Naive thymus-derived CD8-positive, alpha-beta T cell (primary cell): Measurements from ENCODE around the gene CSNK1G2. TPM values are rescaled to one million over a fixed set of nuclear protein-coding genes. Genes with fewer than 3 reads are reported as not detected.

ENCODE experiments used
- ATAC-seq, 2 donors: fragments of 150-1000 bp; cut with Tn5 transposase in 1 of 2; sonication (Bioruptor Pico), chemical (Tn5 transposase) in 1 of 2; 1 replicate in 1 of 2; 2 replicates in 1 of 2; pipeline ENCODE4 v1.10.0; 2021; ENCODE audit warnings: mild to moderate bottlenecking in 2 of 2, moderate library complexity in 2 of 2
- POLR2A ChIA-PET: fragments of 350-600 bp; sonication (Branson Sonifier 250); formaldehyde crosslinking; loops from one replicate; lab custom pipeline; 2021; ENCODE audit warnings: antibody characterized with exemption; lab: Charles Lee
- DNase-seq, 10 donors: peaks; one replicate each; pipeline versions ENCODE4 v3.0.0 to v3.0.0-alpha.2; 2020 to 2022
- H3K27ac Mint-ChIP-seq, 10 donors: one replicate each; pipeline ENCODE4 v1.8.0; 2020 to 2022; ENCODE audit warnings: mild to moderate bottlenecking in 10 of 10, mixed read lengths in 10 of 10, moderate library complexity in 4 of 10, inconsistent platforms in 1 of 10
- H3K27me3 Mint-ChIP-seq, 5 donors: one replicate each; pipeline ENCODE4 v1.8.0; 2021 to 2022; ENCODE audit warnings: mixed read lengths in 5 of 5
- H3K36me3 Mint-ChIP-seq, 3 donors: one replicate each; pipeline ENCODE4 v1.8.0; 2020 to 2022; ENCODE audit warnings: mixed read lengths in 3 of 3, mild to moderate bottlenecking in 2 of 3, inconsistent platforms in 1 of 3
- H3K4me1 Mint-ChIP-seq, 4 donors: one replicate each; pipeline ENCODE4 v1.8.0; 2021 to 2022; ENCODE audit warnings: mixed read lengths in 4 of 4
- H3K4me3 Mint-ChIP-seq, 10 donors: one replicate each; pipeline ENCODE4 v1.8.0; 2020 to 2022; ENCODE audit warnings: mild to moderate bottlenecking in 10 of 10, mixed read lengths in 10 of 10, moderate library complexity in 6 of 10, inconsistent platforms in 1 of 10
- H3K9me3 Mint-ChIP-seq, 9 donors: one replicate each; pipeline ENCODE4 v1.8.0; 2020 to 2022; ENCODE audit warnings: mixed read lengths in 9 of 9, mild to moderate bottlenecking in 3 of 9, inconsistent platforms in 1 of 9, moderate library complexity in 1 of 9
- polyA plus RNA-seq, 3 donors: library from polyadenylated mRNA; unstranded; fragments of 300-500 nt; fragmentation: Illumina TruSeq; gene quantifications; one replicate each; pipeline ENCODE4 v1.2.3, GENCODE V29; 2021
- total RNA-seq, 8 experiments: library from RNA in 2 of 8; stranded (reverse) in 2 of 8; gene quantifications; one replicate each; pipeline ENCODE4 v1.2.3 and lab custom pipeline; 2021 to 2026

The CSNK1G2 gene
- total and polyA plus RNA-seq, 5 experiments from 2014 or later, result 25.4 to 175 (median 67.6) TPM

DNA sequence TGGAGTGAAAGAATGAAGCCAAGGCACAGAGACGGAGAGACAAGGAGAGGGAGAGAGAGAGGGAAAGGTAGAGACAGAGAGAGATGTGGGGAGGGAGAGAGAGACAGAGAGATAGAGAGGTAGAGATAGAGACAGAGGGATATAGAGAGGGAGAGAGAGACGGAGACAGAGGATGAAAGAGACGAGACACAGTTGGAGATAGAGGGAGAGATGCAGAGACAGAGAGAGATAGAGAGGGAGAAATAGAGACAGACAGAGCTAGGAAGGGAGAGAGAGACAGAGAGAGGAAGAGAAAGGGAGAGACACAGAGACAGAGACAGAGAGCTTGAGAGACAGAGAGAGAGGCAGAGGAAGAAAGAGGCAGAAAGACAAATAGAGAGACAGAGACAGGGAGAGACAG is 4.5 kb upstream of the CSNK1G2 start:
- Mint-ChIP-seq H3K9me3 (peaks cover 0 to 4% (median 0%) of the 10 kb centered on the region in 9 donors), H3K4me1 (peaks cover 17 to 36% (median 23%) of the 10 kb centered on the region in 4 donors), H3K36me3 (peaks cover 0 to 3% (median 0%) of the 10 kb centered on the region in 3 donors), H3K27ac (peak overlapping the region in 8 of 10 donors; percentile 20 to 92 (median 68)), H3K4me3 (no peak overlapping the region), H3K27me3 (no peaks in the 10 kb centered on the region)
- no peak for ATAC-seq
- POLR2A ChIA-PET, result interaction anchor here (0.8 to 2.0 kb wide), 3 partner anchors 32 to 72 kb away, joined by 3 to 4 read pairs (median 3); no protein-coding TSS in a partner anchor
- no peak for DNase-seq

DNA sequence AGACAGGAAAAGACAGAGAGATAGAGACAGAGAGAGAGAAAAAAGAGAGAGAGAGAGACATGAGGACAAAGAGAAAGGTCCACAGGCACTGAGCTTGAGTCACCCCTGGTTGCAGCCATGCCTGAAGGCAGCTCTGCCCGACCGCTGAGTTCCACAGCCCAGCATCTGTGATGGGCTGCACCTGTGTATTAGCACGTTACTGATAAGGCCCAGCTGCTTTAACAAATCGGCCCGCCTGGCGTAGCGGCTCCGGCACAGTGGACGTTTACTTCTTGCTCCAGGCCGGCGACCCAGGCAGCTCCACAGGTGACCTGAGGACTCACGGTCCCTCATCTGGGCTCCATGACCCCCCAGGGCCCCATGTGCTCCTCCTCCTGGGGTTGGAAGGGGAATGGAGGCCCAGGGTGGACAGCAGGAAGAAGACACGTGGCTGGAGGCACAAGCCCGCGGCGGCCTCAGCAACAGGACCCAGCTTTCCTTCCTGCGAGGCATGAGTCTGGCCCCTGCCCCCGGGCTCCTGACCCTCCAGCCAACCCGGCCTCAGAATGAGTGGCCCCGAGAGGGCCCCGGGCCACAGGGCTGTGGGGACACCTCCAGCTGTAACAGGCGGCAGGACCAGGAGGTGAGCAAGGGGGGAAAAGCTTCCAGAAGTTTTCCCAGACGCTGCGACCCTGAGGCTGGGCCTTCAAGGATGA is 3.9 kb upstream of the CSNK1G2 start:
- POLR2A ChIA-PET, result interaction anchor here (0.8 to 2.0 kb wide), 3 partner anchors 33 to 72 kb away, joined by 3 to 4 read pairs (median 3); no protein-coding TSS in a partner anchor
- H3K4me3 Mint-ChIP-seq, result no peak overlapping the region
- H3K4me1 Mint-ChIP-seq, result peaks cover 17 to 33% (median 23%) of the 10 kb centered on the region in 4 donors
- H3K9me3 Mint-ChIP-seq, result peaks cover 0 to 4% (median 0%) of the 10 kb centered on the region in 9 donors
- no peaks in the 10 kb centered on the region for H3K27me3 Mint-ChIP-seq
- ATAC-seq (no peak), DNase-seq (no peak)
- peak overlapping the region in 8 of 10 donors; percentile 20 to 94 (median 82) for H3K27ac Mint-ChIP-seq
- peaks cover 0 to 3% (median 0%) of the 10 kb centered on the region in 3 donors for H3K36me3 Mint-ChIP-seq

DNA sequence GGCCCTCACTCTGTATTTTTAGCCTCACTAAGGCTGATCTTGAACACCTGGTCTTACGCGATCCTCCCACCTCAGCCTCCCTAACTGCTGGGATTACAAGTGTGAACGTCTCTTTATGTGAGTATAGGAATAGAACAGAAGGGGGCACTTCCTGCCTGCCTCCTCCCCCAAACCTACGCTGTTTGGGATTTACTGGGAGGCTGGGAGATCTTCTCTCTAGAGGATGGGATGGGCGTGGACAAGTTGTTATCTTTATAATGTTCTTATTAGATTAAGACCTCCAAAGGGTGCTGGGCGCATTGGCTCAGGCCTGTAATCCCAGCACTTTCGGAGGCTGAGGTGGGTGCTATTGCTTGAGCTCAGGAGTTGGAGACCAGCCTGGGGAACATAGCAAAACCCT is 2.9 kb upstream of the CSNK1G2 start:
- Mint-ChIP-seq H3K36me3 (peaks cover 0 to 3% (median 0%) of the 10 kb centered on the region in 3 donors), H3K27me3 (no peaks in the 10 kb centered on the region), H3K9me3 (peaks cover 0 to 4% (median 0%) of the 10 kb centered on the region in 9 donors), H3K4me1 (peaks cover 20 to 32% (median 28%) of the 10 kb centered on the region in 4 donors), H3K27ac (peak overlapping the region in 9 of 10 donors; percentile 61 to 94 (median 76)), H3K4me3 (peak overlapping the region in 2 of 10 donors; percentile 14 to 41)
- no peak for DNase-seq
- no peak for ATAC-seq
- POLR2A ChIA-PET, result interaction anchor here (2.0 kb wide), 1 partner anchor 73 kb away, joined by 4 read pairs; no protein-coding TSS in a partner anchor

DNA sequence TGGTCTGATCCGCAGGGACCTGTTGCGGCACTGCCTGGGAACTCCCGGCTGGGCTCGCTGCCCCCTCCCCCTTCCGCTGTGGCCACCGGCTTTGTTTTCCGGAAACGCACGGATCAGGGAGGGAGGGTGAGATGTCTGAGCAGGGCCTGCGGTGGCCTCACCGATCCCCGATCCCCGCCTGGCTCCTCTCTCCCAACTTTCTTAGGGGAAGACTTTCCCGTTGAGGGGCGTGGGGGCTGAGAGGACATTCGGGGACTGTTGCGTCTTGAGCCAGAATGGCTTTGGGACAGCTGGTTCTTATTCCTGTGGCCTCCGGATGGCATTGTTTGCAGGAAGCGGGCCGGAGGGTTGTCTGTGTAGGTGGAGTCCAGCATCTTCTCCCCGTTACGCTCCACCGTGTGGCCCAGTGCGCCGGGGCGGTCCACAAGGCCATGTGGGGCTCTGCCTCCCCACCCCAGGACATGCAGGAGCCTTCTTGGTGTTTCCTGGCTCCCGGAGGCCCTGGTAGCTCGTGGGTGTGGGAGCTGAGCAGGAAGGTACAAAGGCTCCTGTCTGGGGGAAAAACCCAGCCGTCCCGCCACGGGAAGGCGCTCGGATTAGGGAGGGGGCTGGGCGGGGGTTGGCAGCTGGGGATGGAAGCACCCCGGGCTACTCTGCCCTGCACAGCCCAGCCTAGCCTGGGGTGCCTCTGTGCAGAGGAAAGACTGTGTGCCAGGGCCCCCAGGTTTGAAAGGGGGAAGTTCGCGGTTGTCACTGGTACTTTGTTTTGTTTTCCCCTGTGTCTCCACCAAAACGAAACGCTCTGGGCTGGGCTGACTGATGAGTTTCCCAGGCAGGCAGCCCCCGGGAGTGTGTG is 1.3 kb downstream of the CSNK1G2 start:
- H3K4me3 Mint-ChIP-seq, result peak overlapping the region; percentile 93 to 98 (median 97)
- H3K9me3 Mint-ChIP-seq, result no peaks in the 10 kb centered on the region
- no peaks in the 10 kb centered on the region for H3K27me3 Mint-ChIP-seq
- peak; percentile 65 to 89 (median 84) for DNase-seq
- peak overlapping the region; percentile 94 to 100 (median 98) for H3K27ac Mint-ChIP-seq
- H3K4me1 Mint-ChIP-seq, result peaks cover 16 to 52% (median 34%) of the 10 kb centered on the region in 4 donors
- POLR2A ChIA-PET, result interaction anchor here (0.6 to 3.2 kb wide), 31 partner anchors 11 to 1144 kb away, joined by 3 to 26 read pairs (median 4); partner anchors contain the start of genes ABHD17A, CIRBP, GADD45B and IZUMO4
- H3K36me3 Mint-ChIP-seq, result no peaks in the 10 kb centered on the region
- ATAC-seq, result peak; percentile 64 to 70

DNA sequence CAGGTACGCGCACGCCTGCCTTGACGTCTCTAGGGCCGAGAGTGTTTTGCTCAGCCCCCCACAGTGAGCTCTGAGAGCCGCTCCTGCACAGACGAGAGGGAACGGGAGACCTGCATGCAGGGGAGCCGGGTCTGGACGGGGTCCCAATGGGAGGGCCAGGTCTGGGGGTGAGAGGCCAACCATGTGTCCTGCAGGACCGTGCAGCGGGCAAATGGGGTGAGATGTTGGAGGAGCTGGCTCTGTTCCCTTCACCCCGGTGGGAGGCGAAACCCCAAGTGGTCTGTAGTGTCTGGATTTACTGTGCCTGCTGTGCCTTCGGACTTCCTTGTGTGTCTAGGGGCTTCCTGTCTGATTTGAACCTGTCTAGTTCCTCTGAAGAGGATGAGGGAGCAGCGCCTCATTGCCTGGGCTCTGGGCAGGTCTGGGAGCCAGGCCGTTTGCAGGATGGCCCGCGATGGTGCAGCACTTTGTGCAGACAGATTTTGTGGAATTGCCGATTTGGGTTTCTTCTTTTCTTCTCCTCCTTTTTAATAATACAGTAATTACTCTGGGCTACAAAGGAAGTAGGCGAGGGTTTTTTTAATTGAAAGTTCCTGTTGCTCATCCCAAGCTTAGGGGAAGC is 2.1 kb downstream of the CSNK1G2 start:
- POLR2A ChIA-PET, result interaction anchor here (0.6 to 3.2 kb wide), 21 partner anchors 12 to 1145 kb away, joined by 3 to 26 read pairs (median 4); partner anchors contain the start of genes ABHD17A, IZUMO4 and MKNK2
- Mint-ChIP-seq H3K4me3 (peak overlapping the region; percentile 93 to 98 (median 97)), H3K27ac (peak overlapping the region; percentile 94 to 100 (median 98)), H3K27me3 (no peaks in the 10 kb centered on the region), H3K4me1 (peaks cover 16 to 48% (median 34%) of the 10 kb centered on the region in 4 donors), H3K36me3 (no peaks in the 10 kb centered on the region), H3K9me3 (no peaks in the 10 kb centered on the region)
- DNase-seq (no peak), ATAC-seq (no peak)

DNA sequence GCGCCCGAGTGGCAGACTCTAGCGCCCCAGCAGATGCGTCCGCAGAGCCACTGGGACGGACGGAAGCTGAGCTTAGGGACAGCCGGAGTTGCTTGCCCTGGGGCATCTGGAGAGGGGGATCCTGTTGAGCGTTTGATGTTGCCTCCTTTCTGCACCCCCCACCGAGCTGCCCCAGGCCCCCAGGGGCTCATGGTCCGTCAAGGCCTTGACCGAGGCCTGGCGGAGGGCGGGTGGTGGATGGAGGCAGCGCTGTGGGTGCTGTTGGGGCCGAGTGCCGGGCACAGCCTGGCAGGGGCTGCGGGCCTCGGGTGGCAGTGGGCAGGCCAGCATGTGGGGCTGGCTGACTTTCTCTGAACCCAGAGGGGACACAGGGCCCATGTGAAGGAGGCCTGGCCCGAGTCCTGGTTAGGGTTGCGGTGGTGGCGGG is 2.7 kb downstream of the CSNK1G2 start:
- DNase-seq (no peak), ATAC-seq (no peak)
- H3K27ac Mint-ChIP-seq, result peak overlapping the region; percentile 94 to 100 (median 98)
- no peaks in the 10 kb centered on the region for H3K9me3 Mint-ChIP-seq
- H3K27me3 Mint-ChIP-seq, result no peaks in the 10 kb centered on the region
- POLR2A ChIA-PET, result interaction anchor here (0.6 to 3.2 kb wide), 8 partner anchors 12 to 142 kb away, joined by 3 to 26 read pairs (median 6); partner anchors contain the start of gene MKNK2
- H3K4me3 Mint-ChIP-seq, result peak overlapping the region; percentile 93 to 98 (median 97)
- H3K4me1 Mint-ChIP-seq, result peaks cover 16 to 51% (median 38%) of the 10 kb centered on the region in 4 donors
- no peaks in the 10 kb centered on the region for H3K36me3 Mint-ChIP-seq

DNA sequence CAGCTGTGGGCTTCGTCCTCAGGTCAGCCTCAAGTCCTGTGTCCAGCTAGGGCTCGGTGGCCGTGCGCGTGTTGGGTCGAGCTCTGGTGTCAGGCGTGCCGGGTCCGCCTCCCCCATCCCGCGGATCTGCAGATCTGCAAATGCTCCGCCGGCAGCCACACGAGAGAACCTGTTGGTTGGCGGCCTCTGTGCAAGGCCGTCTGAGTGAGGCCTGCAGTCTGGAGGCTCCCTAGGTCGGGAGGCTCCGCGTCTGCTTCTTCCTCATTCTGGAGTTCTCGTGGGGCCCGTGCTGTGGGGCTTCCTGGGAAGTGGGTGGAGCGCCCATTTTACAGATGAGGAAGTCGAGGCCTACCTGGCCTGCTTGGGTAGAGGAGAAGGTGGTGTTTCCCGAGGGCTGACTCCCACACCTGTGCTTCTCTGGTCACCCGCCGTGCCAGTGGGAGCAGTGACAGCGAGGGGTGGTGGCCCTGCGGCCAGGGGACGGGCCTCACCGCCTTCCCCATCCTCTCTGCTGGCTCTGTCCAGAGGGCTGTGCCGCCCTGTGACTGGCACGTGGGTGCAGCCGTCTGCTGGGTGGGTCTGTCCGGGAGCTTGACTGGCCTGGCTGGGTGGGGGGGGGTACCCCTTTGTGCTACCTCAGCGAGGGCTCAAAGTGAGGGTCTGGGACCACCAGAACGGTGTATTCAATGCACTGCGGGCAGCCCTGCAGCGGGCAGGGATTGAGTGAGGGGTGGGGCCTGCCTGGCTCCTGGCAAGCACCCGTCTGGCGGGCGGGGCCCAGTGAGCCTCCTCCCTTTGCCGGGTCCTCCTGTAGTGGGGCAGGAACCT is 3.3 kb downstream of the CSNK1G2 start:
- POLR2A ChIA-PET, result interaction anchor here (0.8 to 3.2 kb wide), 4 partner anchors 13 to 141 kb away, joined by 3 to 26 read pairs (median 8); partner anchors contain the start of gene MKNK2
- DNase-seq, result no peak

DNA sequence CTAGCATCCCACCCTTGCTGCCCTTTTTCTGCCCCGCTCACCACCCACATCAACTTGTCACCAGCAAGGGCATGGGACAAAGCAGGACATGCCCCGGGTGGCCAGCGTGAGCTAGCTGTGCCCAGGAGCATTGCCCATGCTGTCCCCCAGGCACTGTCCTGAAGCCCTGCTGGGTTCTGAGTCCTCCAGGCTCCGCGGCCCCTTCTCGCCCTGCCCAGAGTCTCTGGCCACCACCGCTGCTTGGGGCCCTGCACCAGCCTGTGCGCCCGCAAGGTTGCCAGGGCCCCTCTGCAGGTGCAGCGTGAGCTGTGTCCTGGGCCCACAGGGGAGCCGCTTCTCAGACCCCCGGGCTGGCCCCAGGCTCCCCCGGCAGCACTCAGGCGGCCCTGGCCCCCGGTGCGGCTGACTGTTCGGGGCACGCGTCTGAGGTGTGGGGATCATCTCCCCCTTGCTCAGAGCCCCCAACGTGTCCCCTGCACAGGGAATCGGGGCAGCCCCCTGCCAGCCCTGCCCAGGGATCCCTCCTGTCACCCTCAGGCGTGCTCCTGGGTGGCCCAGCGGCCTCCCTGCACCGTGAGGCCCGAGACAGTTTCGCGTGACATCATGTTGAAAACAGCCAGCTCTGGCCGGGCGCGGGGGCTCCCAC is 4.1 kb downstream of the CSNK1G2 start:
- DNase-seq (no peak), ATAC-seq (no peak)
- Mint-ChIP-seq H3K4me3 (peak overlapping the region in 6 of 10 donors; percentile 7 to 93 (median 46)), H3K4me1 (peaks cover 16 to 55% (median 43%) of the 10 kb centered on the region in 4 donors), H3K27me3 (no peaks in the 10 kb centered on the region), H3K27ac (peak overlapping the region in 4 of 10 donors; percentile 52 to 87 (median 82)), H3K9me3 (no peaks in the 10 kb centered on the region), H3K36me3 (peaks cover 0 to 4% (median 0%) of the 10 kb centered on the region in 3 donors)
- POLR2A ChIA-PET, result interaction anchor here (0.7 to 2.0 kb wide), 3 partner anchors 97 to 489 kb away, joined by 5 read pairs; no protein-coding TSS in a partner anchor

More for the DNA sequence above, 3.3 kb downstream of the CSNK1G2 start:
- H3K36me3 Mint-ChIP-seq, result peaks cover 0 to 3% (median 0%) of the 10 kb centered on the region in 3 donors
- no peak for ATAC-seq
- peak overlapping the region; percentile 7 to 98 (median 79) for H3K4me3 Mint-ChIP-seq
- H3K27ac Mint-ChIP-seq, result peak overlapping the region in 8 of 10 donors; percentile 47 to 100 (median 90)
- H3K9me3 Mint-ChIP-seq, result no peaks in the 10 kb centered on the region
- H3K27me3 Mint-ChIP-seq, result no peaks in the 10 kb centered on the region
- H3K4me1 Mint-ChIP-seq, result peaks cover 18 to 57% (median 45%) of the 10 kb centered on the region in 4 donors

DNA sequence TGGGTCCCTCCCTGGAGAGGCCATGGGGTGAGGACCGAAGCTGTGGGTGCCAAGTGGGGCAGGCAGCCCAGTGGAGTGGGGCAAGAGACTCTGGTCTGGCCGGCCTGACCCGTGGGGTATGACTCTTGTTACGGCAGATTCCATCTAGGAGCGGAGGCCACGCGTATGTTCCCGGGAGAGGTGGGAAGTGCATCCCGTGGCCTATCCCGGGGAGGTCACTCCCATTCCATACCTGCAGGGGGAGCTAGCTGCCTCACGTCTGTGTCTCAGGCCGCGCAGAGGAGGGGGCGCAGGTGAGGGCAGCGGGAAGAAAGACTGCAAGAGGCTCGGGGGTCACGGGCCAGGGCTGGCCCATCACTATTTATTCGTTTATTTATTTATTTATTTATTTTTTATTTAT is 4.9 kb downstream of the CSNK1G2 start:
- Mint-ChIP-seq H3K4me3 (peak overlapping the region in 8 of 10 donors; percentile 4 to 80 (median 32)), H3K9me3 (no peaks in the 10 kb centered on the region), H3K4me1 (peaks cover 14 to 60% (median 44%) of the 10 kb centered on the region in 4 donors), H3K36me3 (peaks cover 0 to 12% (median 0%) of the 10 kb centered on the region in 3 donors), H3K27ac (peak overlapping the region in 9 of 10 donors; percentile 41 to 93 (median 84)), H3K27me3 (no peaks in the 10 kb centered on the region)
- POLR2A ChIA-PET, result interaction anchor here (0.5 to 2.0 kb wide), 7 partner anchors 17 to 533 kb away, joined by 3 to 5 read pairs (median 4); partner anchors contain the start of gene PEAK3
- no peak for ATAC-seq
- peak in 5 of 10 donors; percentile 30 to 74 (median 40) for DNase-seq

DNA sequence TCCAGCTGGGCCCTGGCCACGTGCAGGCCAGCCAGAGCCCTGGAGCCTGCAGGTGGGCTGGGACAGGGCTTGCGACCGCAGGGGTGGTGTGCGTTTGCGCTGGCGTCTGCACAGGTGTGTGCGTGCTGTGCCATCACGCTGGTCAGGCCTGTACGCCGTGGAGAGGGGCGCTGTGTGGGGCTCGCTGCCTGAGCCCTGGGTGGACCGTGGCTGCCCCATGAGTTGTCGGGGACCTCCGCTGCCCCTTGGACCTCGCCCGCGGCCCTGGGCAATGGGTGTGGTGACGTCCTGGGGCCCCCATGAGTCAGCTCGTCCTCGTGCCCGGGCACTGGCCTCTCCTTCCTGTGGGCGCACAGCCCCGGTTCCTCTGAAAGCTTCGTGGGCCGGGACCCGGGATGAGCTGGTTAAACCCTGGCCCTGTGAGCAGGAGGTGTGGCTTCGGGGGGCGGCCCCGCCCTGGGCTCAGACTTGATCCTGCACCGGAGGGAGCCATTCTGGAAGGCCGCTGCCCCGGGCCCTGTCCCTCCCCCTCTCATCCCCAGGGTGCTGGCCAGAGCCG is 6.8 kb downstream of the CSNK1G2 start:
- H3K9me3 Mint-ChIP-seq, result no peaks in the 10 kb centered on the region
- ATAC-seq (no peak), DNase-seq (no peak)
- POLR2A ChIA-PET, result no interaction called here
- H3K27me3 Mint-ChIP-seq, result no peaks in the 10 kb centered on the region
- no peak overlapping the region for H3K4me3 Mint-ChIP-seq
- H3K27ac Mint-ChIP-seq, result peak overlapping the region in 1 of 10 donors; percentile 48
- H3K4me1 Mint-ChIP-seq, result peaks cover 15 to 73% (median 46%) of the 10 kb centered on the region in 4 donors
- peaks cover 0 to 25% (median 2%) of the 10 kb centered on the region in 3 donors for H3K36me3 Mint-ChIP-seq
